Subcutaneous abdominal adipose tissue (tissue), 5 donors: Measurements from ENCODE around the gene GDF2.

Experiments used
- H3K27ac ChIP-seq: one replicate; pipeline ENCODE4 v1.7.0; 2013; ENCODE audit warnings: low read depth, mild to moderate bottlenecking, inconsistent platforms, low read length, moderate library complexity
- H3K27me3 ChIP-seq, 5 donors: one replicate each; pipeline ENCODE4 v1.7.0; 2013; ENCODE audit warnings: low read length in 5 of 5, inconsistent platforms in 1 of 5; ENCODE audit not compliant: control insufficient read depth in 5 of 5, insufficient read depth in 4 of 5
- H3K36me3 ChIP-seq, 5 donors: one replicate each; pipeline ENCODE4 v1.7.0; 2013; ENCODE audit warnings: low read length in 5 of 5; ENCODE audit not compliant: control insufficient read depth in 5 of 5, insufficient read depth in 5 of 5
- H3K4me1 ChIP-seq, 5 donors: one replicate each; pipeline ENCODE4 v1.7.0; 2013; ENCODE audit warnings: low read length in 5 of 5, mild to moderate bottlenecking in 3 of 5, moderate library complexity in 1 of 5; ENCODE audit not compliant: control insufficient read depth in 5 of 5, insufficient read depth in 5 of 5
- H3K4me3 ChIP-seq, 5 donors: one replicate each; pipeline ENCODE4 v1.7.0; 2013; ENCODE audit warnings: low read length in 5 of 5, low read depth in 1 of 5
- H3K9ac ChIP-seq, 5 donors: one replicate each; pipeline ENCODE4 v1.7.0; 2013; ENCODE audit warnings: low read length in 5 of 5, mild to moderate bottlenecking in 4 of 5, moderate library complexity in 3 of 5
- H3K9me3 ChIP-seq, 5 donors: one replicate each; pipeline ENCODE4 v1.7.0; 2013; ENCODE audit warnings: low read length in 5 of 5; ENCODE audit not compliant: control insufficient read depth in 5 of 5
- donor health status: healthy.
- donor health status: healthy.
- donor health status: healthy.
- donor health status: healthy.
- donor health status: healthy.

The GDF2 gene

GRCh38 chr10:47318706-47319105 lies 3.5 kb upstream of the GDF2 start:
- Histone ChIP-seq H3K9me3 (no peaks in the 10 kb centered on the region), H3K36me3 (no peaks in the 10 kb centered on the region), H3K9ac (no peak overlapping the region), H3K4me3 (no peak overlapping the region), H3K4me1 (no peaks in the 10 kb centered on the region), H3K27me3 (peaks cover 0 to 8% (median 0%) of the 10 kb centered on the region in 5 donors), H3K27ac (no peak overlapping the region)

GRCh38 chr10:47319784-47320183 lies 2.5 kb upstream of the GDF2 start:
- Histone ChIP-seq H3K9ac (no peak overlapping the region), H3K4me3 (no peak overlapping the region), H3K36me3 (no peaks in the 10 kb centered on the region), H3K27ac (no peak overlapping the region), H3K27me3 (peaks cover 0 to 8% (median 0%) of the 10 kb centered on the region in 5 donors), H3K4me1 (no peaks in the 10 kb centered on the region), H3K9me3 (no peaks in the 10 kb centered on the region)

GRCh38 chr10:47320812-47321211 lies 1.4 kb upstream of the GDF2 start:
- Histone ChIP-seq H3K36me3 (no peaks in the 10 kb centered on the region), H3K27me3 (peaks cover 0 to 8% (median 0%) of the 10 kb centered on the region in 5 donors), H3K4me1 (no peaks in the 10 kb centered on the region), H3K4me3 (no peak overlapping the region), H3K9me3 (no peaks in the 10 kb centered on the region), H3K9ac (no peak overlapping the region), H3K27ac (no peak overlapping the region)

GRCh38 chr10:47321521-47322195 lies 596 bp upstream of the GDF2 start:
- Histone ChIP-seq H3K36me3 (no peaks in the 10 kb centered on the region), H3K9me3 (no peaks in the 10 kb centered on the region), H3K4me3 (no peak overlapping the region), H3K27ac (no peak overlapping the region), H3K4me1 (peaks cover 0 to 5% (median 0%) of the 10 kb centered on the region in 5 donors), H3K9ac (no peak overlapping the region), H3K27me3 (peaks cover 0 to 8% (median 0%) of the 10 kb centered on the region in 5 donors)

GRCh38 chr10:47323087-47323486 lies 833 bp downstream of the GDF2 start:
- Histone ChIP-seq H3K4me1 (peaks cover 0 to 6% (median 0%) of the 10 kb centered on the region in 5 donors), H3K4me3 (no peak overlapping the region), H3K36me3 (no peaks in the 10 kb centered on the region), H3K27ac (no peak overlapping the region), H3K9me3 (no peaks in the 10 kb centered on the region), H3K9ac (no peak overlapping the region), H3K27me3 (peaks cover 0 to 8% (median 0%) of the 10 kb centered on the region in 5 donors)

GRCh38 chr10:47323636-47324296 lies 1.5 kb downstream of the GDF2 start:
- H3K9me3 ChIP-seq, result no peaks in the 10 kb centered on the region
- H3K4me3 ChIP-seq, result no peak overlapping the region
- H3K27ac ChIP-seq, result no peak overlapping the region
- H3K9ac ChIP-seq, result no peak overlapping the region
- H3K27me3 ChIP-seq, result peaks cover 0 to 8% (median 0%) of the 10 kb centered on the region in 5 donors
- peaks cover 0 to 6% (median 0%) of the 10 kb centered on the region in 5 donors for H3K4me1 ChIP-seq
- no peaks in the 10 kb centered on the region for H3K36me3 ChIP-seq

GRCh38 chr10:47325303-47326291 lies 3.3 kb downstream of the GDF2 start:
- Histone ChIP-seq H3K27ac (no peak overlapping the region), H3K9me3 (no peaks in the 10 kb centered on the region), H3K4me1 (peaks cover 0 to 6% (median 0%) of the 10 kb centered on the region in 5 donors)

GRCh38 chr10:47326306-47326926 lies 4.2 kb downstream of the GDF2 start:
- no peaks in the 10 kb centered on the region for H3K36me3 ChIP-seq
- H3K9me3 ChIP-seq, result no peaks in the 10 kb centered on the region
- H3K9ac ChIP-seq, result no peak overlapping the region
- H3K27ac ChIP-seq, result no peak overlapping the region
- H3K4me3 ChIP-seq, result no peak overlapping the region
- peaks cover 0 to 6% (median 0%) of the 10 kb centered on the region in 5 donors for H3K27me3 ChIP-seq
- peaks cover 0 to 6% (median 0%) of the 10 kb centered on the region in 5 donors for H3K4me1 ChIP-seq

More at GRCh38 chr10:47325303-47326291, 3.3 kb downstream of the GDF2 start:
- H3K9ac ChIP-seq, result no peak overlapping the region
- peaks cover 0 to 8% (median 0%) of the 10 kb centered on the region in 5 donors for H3K27me3 ChIP-seq
- H3K36me3 ChIP-seq, result no peaks in the 10 kb centered on the region
- no peak overlapping the region for H3K4me3 ChIP-seq

GRCh38 chr10:47326927-47327330 lies 4.7 kb downstream of the GDF2 start:
- H3K36me3 ChIP-seq, result no peaks in the 10 kb centered on the region
- no peak overlapping the region for H3K4me3 ChIP-seq

More at GRCh38 chr10:47326927-47327330, 4.7 kb downstream of the GDF2 start:
- Histone ChIP-seq H3K9ac (no peak overlapping the region), H3K27ac (no peak overlapping the region), H3K4me1 (peaks cover 0 to 6% (median 0%) of the 10 kb centered on the region in 5 donors), H3K9me3 (no peaks in the 10 kb centered on the region), H3K27me3 (peaks cover 0 to under 1% (median 0%) of the 10 kb centered on the region in 5 donors)
